WTC11 (cell line): Measurements from ENCODE around the gene DOCK8.

Experiments
- CTCF ChIP-seq: fragments of 200-600 bp; IDR thresholded peaks from 2 replicates; pipeline ENCODE4 v1.8.0; 2022; ENCODE audit warnings: antibody characterized with exemption
- ETV6 ChIP-seq: sonication (generic); formaldehyde crosslinking; IDR thresholded peaks from 2 replicates; pipeline ENCODE4 v1.8.1; 2022; ENCODE audit warnings: mild to moderate bottlenecking, missing genetic modification reagents
- FOXK1 ChIP-seq: sonication (generic); formaldehyde crosslinking; IDR thresholded peaks from 2 replicates; pipeline ENCODE4 v1.8.0; 2022; ENCODE audit warnings: mild to moderate bottlenecking, moderate library complexity, missing genetic modification reagents
- KAT7 ChIP-seq: sonication (generic); formaldehyde crosslinking; IDR thresholded peaks from 2 replicates; pipeline ENCODE4 v1.8.1; 2023; ENCODE audit warnings: missing genetic modification reagents, mild to moderate bottlenecking, borderline replicate concordance
- NFE2L1 ChIP-seq: sonication (generic); formaldehyde crosslinking; IDR thresholded peaks from 2 replicates; pipeline ENCODE4 v1.8.1; 2023; ENCODE audit warnings: missing genetic modification reagents
- NFYB ChIP-seq: sonication (generic); formaldehyde crosslinking; conservative IDR thresholded peaks from 2 replicates; pipeline ENCODE4 v1.8.0; 2022; ENCODE audit warnings: low read depth, missing genetic modification reagents
- NR2C2 ChIP-seq: sonication (generic); formaldehyde crosslinking; IDR thresholded peaks from 2 replicates; pipeline ENCODE4 v1.8.0; 2022; ENCODE audit warnings: mild to moderate bottlenecking, missing genetic modification reagents
- SP1 ChIP-seq: sonication (generic); formaldehyde crosslinking; conservative IDR thresholded peaks from 2 replicates; pipeline ENCODE4 v1.8.1; 2022; ENCODE audit warnings: missing genetic modification reagents
- TEAD4 ChIP-seq: sonication (generic); formaldehyde crosslinking; IDR thresholded peaks from 2 replicates; pipeline ENCODE4 v1.8.0; 2022; ENCODE audit warnings: mild to moderate bottlenecking, missing genetic modification reagents
- ZBTB43 ChIP-seq: sonication (generic); formaldehyde crosslinking; IDR thresholded peaks from 2 replicates; pipeline ENCODE4 v1.8.1; 2023; ENCODE audit warnings: mild to moderate bottlenecking, missing genetic modification reagents
- ZNF232 ChIP-seq: sonication (generic); formaldehyde crosslinking; IDR thresholded peaks from 2 replicates; pipeline ENCODE4 v1.8.0; 2022; ENCODE audit warnings: mild to moderate bottlenecking, missing genetic modification reagents
- TF ChIP-seq, protein P1 (sequence below): sonication (generic); formaldehyde crosslinking; IDR thresholded peaks from 2 replicates; pipeline ENCODE4 v1.8.0; 2022; ENCODE audit warnings: mild to moderate bottlenecking, missing genetic modification reagents

DNA sequence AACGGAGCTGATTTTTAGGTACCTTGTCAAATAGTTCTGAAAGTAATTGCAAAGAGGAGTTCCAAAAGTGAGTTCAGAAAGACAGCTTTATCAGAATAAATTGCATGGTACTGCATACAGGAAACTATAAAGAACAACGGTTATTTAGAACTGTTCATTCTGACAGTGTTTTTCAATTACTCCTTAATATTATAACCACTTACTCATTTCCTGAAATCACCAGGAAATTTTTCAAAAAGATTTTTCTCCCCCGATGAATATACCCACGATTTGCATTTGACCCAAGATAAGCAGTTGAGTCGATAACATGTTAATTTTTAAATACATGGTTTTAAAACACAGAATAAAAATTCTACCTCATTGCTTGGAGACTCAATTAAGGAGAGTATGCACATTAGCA lies 9.4 kb downstream of the DOCK8 start:
- TF ChIP-seq SP1 (CRISPR knock-in tag) = no peak
- TF ChIP-seq ZBTB43 (CRISPR knock-in tag) = no peak
- TF ChIP-seq CTCF = no peak
- TF ChIP-seq ETV6 (CRISPR knock-in tag) = no peak
- no peak for TF ChIP-seq FOXK1 (CRISPR knock-in tag)
- TF ChIP-seq NFYB (CRISPR knock-in tag) = no peak
- TF ChIP-seq, protein P1, sequence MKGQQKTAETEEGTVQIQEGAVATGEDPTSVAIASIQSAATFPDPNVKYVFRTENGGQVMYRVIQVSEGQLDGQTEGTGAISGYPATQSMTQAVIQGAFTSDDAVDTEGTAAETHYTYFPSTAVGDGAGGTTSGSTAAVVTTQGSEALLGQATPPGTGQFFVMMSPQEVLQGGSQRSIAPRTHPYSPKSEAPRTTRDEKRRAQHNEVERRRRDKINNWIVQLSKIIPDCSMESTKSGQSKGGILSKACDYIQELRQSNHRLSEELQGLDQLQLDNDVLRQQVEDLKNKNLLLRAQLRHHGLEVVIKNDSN (CRISPR knock-in tag) = no peak
- no peak for TF ChIP-seq NFE2L1 (CRISPR knock-in tag)
- TF ChIP-seq TEAD4 (CRISPR knock-in tag) = no peak
- TF ChIP-seq NR2C2 (CRISPR knock-in tag) = no peak
- TF ChIP-seq KAT7 (CRISPR knock-in tag) = no peak
- no peak for TF ChIP-seq ZNF232 (CRISPR knock-in tag)
